NCI-H69 (cell line): ENCODE results near the gene HHAT.

ENCODE experiments used
- DNase-seq: peaks from one replicate; lab custom pipeline; 2025; lab: John Stamatoyannopoulos, UW

The HHAT gene

GRCh38 chr1:210440081-210440480 is 111.4 kb downstream of the HHAT start:
- DNase-seq = no peak

- peak; percentile 30 for DNase-seq
Measured at GRCh38 chr1:210441028-210441427, 112.3 kb downstream of the HHAT start.

- peak; percentile 15 for DNase-seq
Measured at GRCh38 chr1:210445485-210445884, 116.8 kb downstream of the HHAT start.

GRCh38 chr1:210445931-210446330 is 117.2 kb downstream of the HHAT start:
- no peak for DNase-seq

GRCh38 chr1:210446479-210446878 is 117.8 kb downstream of the HHAT start:
- peak; percentile 75 for DNase-seq

GRCh38 chr1:210447456-210448057 is 118.9 kb downstream of the HHAT start:
- peak; percentile 7 for DNase-seq

GRCh38 chr1:210448297-210448892 is 119.7 kb downstream of the HHAT start:
- DNase-seq = peak; percentile 71

GRCh38 chr1:210455840-210456603 is 127.3 kb downstream of the HHAT start:
- DNase-seq = no peak

GRCh38 chr1:210456731-210457255 is 128.1 kb downstream of the HHAT start:
- DNase-seq = no peak

GRCh38 chr1:210457568-210457967 is 128.9 kb downstream of the HHAT start:
- no peak for DNase-seq

GRCh38 chr1:210464519-210465039 is 135.9 kb downstream of the HHAT start:
- DNase-seq = peak; percentile 86

- no peak for DNase-seq
Measured at GRCh38 chr1:210465150-210465549, 136.4 kb downstream of the HHAT start.

GRCh38 chr1:210467440-210468043 is 138.8 kb downstream of the HHAT start:
- DNase-seq = no peak

GRCh38 chr1:210469441-210469840 is 140.7 kb downstream of the HHAT start:
- no peak for DNase-seq

GRCh38 chr1:210475321-210475720 is 146.6 kb downstream of the HHAT start:
- DNase-seq = no peak

- DNase-seq = no peak
Measured at GRCh38 chr1:210475806-210476205, 147.1 kb downstream of the HHAT start.

GRCh38 chr1:210476730-210477129 is 148.0 kb downstream of the HHAT start:
- no peak for DNase-seq

GRCh38 chr1:210477328-210477924 is 148.7 kb downstream of the HHAT start:
- peak; percentile 46 for DNase-seq

- DNase-seq = no peak
Measured at GRCh38 chr1:210478820-210479219, 150.1 kb downstream of the HHAT start.

GRCh38 chr1:210482491-210482890 is 153.8 kb downstream of the HHAT start:
- no peak for DNase-seq

- DNase-seq = no peak
Measured at GRCh38 chr1:210482945-210483617, 154.4 kb downstream of the HHAT start.
